Kidney (tissue), 14 donors: Measurements from ENCODE around the gene KCNRG. TPM values are rescaled to one million over a fixed set of nuclear protein-coding genes. Genes with fewer than 3 reads are reported as not detected.

Source experiments
- DNase-seq, 5 donors: peaks; one replicate each; pipeline ENCODE4 v3.0.0-alpha.2; 2013 to 2020
- FAIRE-seq: peaks from 2 replicates; lab custom pipeline; 2012; peaks lifted over from hg19 to GRCh38; lab: Jason Lieb, UNC
- H3K27ac ChIP-seq, 2 donors: one replicate each; pipeline ENCODE4 v1.7.0; 2013; ENCODE audit warnings: low read depth in 2 of 2, low read length in 2 of 2, inconsistent platforms in 1 of 2
- H3K27me3 ChIP-seq: one replicate; pipeline ENCODE4 v1.7.1; 2013; ENCODE audit warnings: low read length, inconsistent platforms; ENCODE audit not compliant: control insufficient read depth, insufficient read depth
- H3K36me3 ChIP-seq, 3 donors: one replicate each; pipeline versions ENCODE4 v1.7.0 to v1.7.1; 2013; ENCODE audit warnings: low read length in 3 of 3, control low read depth in 1 of 3, inconsistent platforms in 1 of 3; ENCODE audit not compliant: insufficient read depth in 3 of 3, control insufficient read depth in 2 of 3
- H3K4me1 ChIP-seq, 3 donors: one replicate each; pipeline versions ENCODE4 v1.7.0 to v1.7.1; 2013; ENCODE audit warnings: low read length in 3 of 3, inconsistent platforms in 1 of 3, low read depth in 1 of 3; ENCODE audit not compliant: control insufficient read depth in 2 of 3, insufficient read depth in 2 of 3
- H3K4me3 ChIP-seq, 3 donors: one replicate each; pipeline versions ENCODE4 v1.7.0 to v1.8.1; 2013; ENCODE audit warnings: low read length in 3 of 3, control low read depth in 1 of 3, inconsistent platforms in 1 of 3
- H3K9ac ChIP-seq, 3 donors: one replicate each; pipeline versions ENCODE4 v1.7.0 to v1.7.1; 2013; ENCODE audit warnings: low read length in 3 of 3, control low read depth in 1 of 3, inconsistent platforms in 1 of 3
- H3K9me3 ChIP-seq, 3 donors: one replicate each; pipeline versions ENCODE4 v1.7.0 to v1.7.1; 2013; ENCODE audit warnings: low read length in 3 of 3, control low read depth in 1 of 3, inconsistent platforms in 1 of 3; ENCODE audit not compliant: control insufficient read depth in 2 of 3, insufficient read depth in 1 of 3
- CTCF ChIP-seq: IDR thresholded peaks from 3 replicates; pipeline ENCODE4 v1.5.1; 2012; ENCODE audit warnings: mild to moderate bottlenecking, moderate library complexity, borderline replicate concordance; ENCODE audit not compliant: insufficient read depth; ENCODE audit errors: extremely low read depth
- intact Hi-C: fragments of 100-400 bp; cut with DNase I; formaldehyde crosslinking; loops from one replicate; pipeline ENCODE4 v1.11.1; 2022
- polyA plus RNA-seq: library from polyadenylated mRNA; stranded (reverse); fragments of 350-450 nt; fragmentation: Illumina TruSeq; extraction: RNeasy Lipid Tissue Mini Kit (QIAGEN cat#74804); gene quantifications from one replicate; pipeline ENCODE4 v1.2.3, GENCODE V29; 2014; ENCODE audit warnings: low read depth, low replicate concordance; ENCODE audit not compliant: insufficient read depth
- total RNA-seq: library from RNA; stranded (reverse); fragmentation: NEBNext Ultra II Directional; extraction: Animal tissue kit (Norgen Biotek cat#: 25700); gene quantifications from one replicate; pipeline ENCODE4 v1.2.1, GENCODE V29; 2021
- donor health status: control.
- donor health status: control.
- donor health status: control.
- donor health status: control.
- donor health status: control.
- donor health status: DM: yes; HTN: yes; CAD: no.
- donor health status: Normal renal cell carcinoma (clear cell type).

Gene KCNRG
- total and polyA plus RNA-seq, 2 donors from 2014 or later, result 0.34 to 0.69 TPM

- intact Hi-C loops, result no loop called here
- FAIRE-seq, result no peak
These were observed 2.7 kb upstream of the KCNRG start for GRCh38 chr13:50012396-50013169.

GRCh38 chr13:50014386-50014785 lies 858 bp upstream of the KCNRG start:
- H3K36me3 ChIP-seq, result peaks cover 4 to 14% (median 7%) of the 10 kb centered on the region in 3 donors
- no peak for DNase-seq
- H3K9me3 ChIP-seq, result no peaks in the 10 kb centered on the region
- H3K27ac ChIP-seq, result no peak overlapping the region
- TF ChIP-seq CTCF, result no peak
- no peaks in the 10 kb centered on the region for H3K27me3 ChIP-seq
- FAIRE-seq, result no peak
- no peak overlapping the region for H3K9ac ChIP-seq
- H3K4me3 ChIP-seq, result no peak overlapping the region
- intact Hi-C loops, result no loop called here
- H3K4me1 ChIP-seq, result peaks cover 0 to 7% (median 0%) of the 10 kb centered on the region in 3 donors

More at GRCh38 chr13:50012396-50013169, 2.7 kb upstream of the KCNRG start:
- H3K4me1 ChIP-seq, result peaks cover 0 to 7% (median 0%) of the 10 kb centered on the region in 3 donors
- H3K27me3 ChIP-seq, result no peaks in the 10 kb centered on the region
- H3K36me3 ChIP-seq, result peaks cover 4 to 14% (median 7%) of the 10 kb centered on the region in 3 donors
- no peak overlapping the region for H3K9ac ChIP-seq
- no peaks in the 10 kb centered on the region for H3K9me3 ChIP-seq
- TF ChIP-seq CTCF, result no peak
- H3K27ac ChIP-seq, result no peak overlapping the region
- no peak for DNase-seq
- no peak overlapping the region for H3K4me3 ChIP-seq

GRCh38 chr13:50015750-50016149 lies 506 bp downstream of the KCNRG start:
- FAIRE-seq (no peak), DNase-seq (no peak)
- no peaks in the 10 kb centered on the region for H3K27me3 ChIP-seq
- intact Hi-C loops, result no loop called here
- peaks cover 7 to 14% (median 7%) of the 10 kb centered on the region in 3 donors for H3K36me3 ChIP-seq
- no peak for TF ChIP-seq CTCF
- H3K4me1 ChIP-seq, result peaks cover 0 to 7% (median 0%) of the 10 kb centered on the region in 3 donors
- H3K27ac ChIP-seq, result peak overlapping the region in 1 of 2 donors; percentile 51
- no peak overlapping the region for H3K9ac ChIP-seq
- H3K4me3 ChIP-seq, result no peak overlapping the region
- no peaks in the 10 kb centered on the region for H3K9me3 ChIP-seq
